WTC11 (cell line): ENCODE measurements around the gene BCKDHA.

Experiments
- EMX1 ChIP-seq: fragments of 250-450 bp; sonication (Bioruptor Pico); IDR thresholded peaks from 2 replicates; pipeline ENCODE4 v1.8.0; 2021; ENCODE audit warnings: mild to moderate bottlenecking
- GRHL2 ChIP-seq: fragments of 250-450 bp; sonication (Bioruptor Pico); IDR thresholded peaks from 2 replicates; pipeline ENCODE4 v1.8.0; 2022; ENCODE audit warnings: mild to moderate bottlenecking, moderate library complexity; ENCODE audit not compliant: insufficient replicate concordance, severe bottlenecking
- JUN ChIP-seq: sonication (generic); formaldehyde crosslinking; IDR thresholded peaks from 2 replicates; pipeline ENCODE4 v1.8.0; 2023; ENCODE audit warnings: mild to moderate bottlenecking, missing genetic modification reagents
- SMAD4 ChIP-seq: sonication (generic); formaldehyde crosslinking; IDR thresholded peaks from 2 replicates; pipeline ENCODE4 v1.8.0; 2022; ENCODE audit warnings: mild to moderate bottlenecking, missing genetic modification reagents
- SP1 ChIP-seq: sonication (generic); formaldehyde crosslinking; conservative IDR thresholded peaks from 2 replicates; pipeline ENCODE4 v1.8.1; 2022; ENCODE audit warnings: missing genetic modification reagents
- TF ChIP-seq, protein P1 (sequence below): sonication (generic); formaldehyde crosslinking; IDR thresholded peaks from 2 replicates; pipeline ENCODE4 v1.8.1; 2023; ENCODE audit warnings: mild to moderate bottlenecking, missing genetic modification reagents, moderate library complexity
- TF ChIP-seq, protein P2 (sequence below): fragments of 200-600 bp; IDR thresholded peaks from 2 replicates; pipeline ENCODE4 v1.8.0; 2022; ENCODE audit warnings: antibody characterized with exemption

DNA sequence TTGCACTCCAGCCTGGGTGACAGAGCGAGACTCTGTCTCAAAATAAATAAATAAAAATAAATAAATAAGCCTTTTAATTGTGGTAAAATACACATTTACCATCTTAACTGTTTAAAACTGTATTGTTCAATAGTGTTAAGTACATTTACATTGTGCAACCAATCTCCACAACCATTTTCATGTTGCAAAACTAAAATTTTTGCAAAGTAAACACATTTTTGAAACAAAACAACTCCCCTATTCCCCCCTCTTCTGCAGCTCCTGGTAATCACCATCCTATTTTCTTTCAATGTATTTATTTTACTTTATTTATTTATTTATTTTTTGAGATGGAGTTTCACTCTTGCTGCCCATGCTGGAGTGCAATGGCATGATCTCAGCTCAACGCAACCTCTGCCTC is 27.8 kb upstream of the BCKDHA start:
- TF ChIP-seq, protein P1, sequence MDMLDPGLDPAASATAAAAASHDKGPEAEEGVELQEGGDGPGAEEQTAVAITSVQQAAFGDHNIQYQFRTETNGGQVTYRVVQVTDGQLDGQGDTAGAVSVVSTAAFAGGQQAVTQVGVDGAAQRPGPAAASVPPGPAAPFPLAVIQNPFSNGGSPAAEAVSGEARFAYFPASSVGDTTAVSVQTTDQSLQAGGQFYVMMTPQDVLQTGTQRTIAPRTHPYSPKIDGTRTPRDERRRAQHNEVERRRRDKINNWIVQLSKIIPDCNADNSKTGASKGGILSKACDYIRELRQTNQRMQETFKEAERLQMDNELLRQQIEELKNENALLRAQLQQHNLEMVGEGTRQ (CRISPR knock-in tag): no peak
- TF ChIP-seq SMAD4 (CRISPR knock-in tag) (no peak), JUN (CRISPR knock-in tag) (no peak), GRHL2 (CRISPR knock-in tag) (no peak), EMX1 (CRISPR knock-in tag) (no peak), SP1 (CRISPR knock-in tag) (no peak)
- TF ChIP-seq, protein P2, sequence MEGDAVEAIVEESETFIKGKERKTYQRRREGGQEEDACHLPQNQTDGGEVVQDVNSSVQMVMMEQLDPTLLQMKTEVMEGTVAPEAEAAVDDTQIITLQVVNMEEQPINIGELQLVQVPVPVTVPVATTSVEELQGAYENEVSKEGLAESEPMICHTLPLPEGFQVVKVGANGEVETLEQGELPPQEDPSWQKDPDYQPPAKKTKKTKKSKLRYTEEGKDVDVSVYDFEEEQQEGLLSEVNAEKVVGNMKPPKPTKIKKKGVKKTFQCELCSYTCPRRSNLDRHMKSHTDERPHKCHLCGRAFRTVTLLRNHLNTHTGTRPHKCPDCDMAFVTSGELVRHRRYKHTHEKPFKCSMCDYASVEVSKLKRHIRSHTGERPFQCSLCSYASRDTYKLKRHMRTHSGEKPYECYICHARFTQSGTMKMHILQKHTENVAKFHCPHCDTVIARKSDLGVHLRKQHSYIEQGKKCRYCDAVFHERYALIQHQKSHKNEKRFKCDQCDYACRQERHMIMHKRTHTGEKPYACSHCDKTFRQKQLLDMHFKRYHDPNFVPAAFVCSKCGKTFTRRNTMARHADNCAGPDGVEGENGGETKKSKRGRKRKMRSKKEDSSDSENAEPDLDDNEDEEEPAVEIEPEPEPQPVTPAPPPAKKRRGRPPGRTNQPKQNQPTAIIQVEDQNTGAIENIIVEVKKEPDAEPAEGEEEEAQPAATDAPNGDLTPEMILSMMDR: no peak
